ENCODE data around the gene RMI1.

Gene RMI1

DNA sequence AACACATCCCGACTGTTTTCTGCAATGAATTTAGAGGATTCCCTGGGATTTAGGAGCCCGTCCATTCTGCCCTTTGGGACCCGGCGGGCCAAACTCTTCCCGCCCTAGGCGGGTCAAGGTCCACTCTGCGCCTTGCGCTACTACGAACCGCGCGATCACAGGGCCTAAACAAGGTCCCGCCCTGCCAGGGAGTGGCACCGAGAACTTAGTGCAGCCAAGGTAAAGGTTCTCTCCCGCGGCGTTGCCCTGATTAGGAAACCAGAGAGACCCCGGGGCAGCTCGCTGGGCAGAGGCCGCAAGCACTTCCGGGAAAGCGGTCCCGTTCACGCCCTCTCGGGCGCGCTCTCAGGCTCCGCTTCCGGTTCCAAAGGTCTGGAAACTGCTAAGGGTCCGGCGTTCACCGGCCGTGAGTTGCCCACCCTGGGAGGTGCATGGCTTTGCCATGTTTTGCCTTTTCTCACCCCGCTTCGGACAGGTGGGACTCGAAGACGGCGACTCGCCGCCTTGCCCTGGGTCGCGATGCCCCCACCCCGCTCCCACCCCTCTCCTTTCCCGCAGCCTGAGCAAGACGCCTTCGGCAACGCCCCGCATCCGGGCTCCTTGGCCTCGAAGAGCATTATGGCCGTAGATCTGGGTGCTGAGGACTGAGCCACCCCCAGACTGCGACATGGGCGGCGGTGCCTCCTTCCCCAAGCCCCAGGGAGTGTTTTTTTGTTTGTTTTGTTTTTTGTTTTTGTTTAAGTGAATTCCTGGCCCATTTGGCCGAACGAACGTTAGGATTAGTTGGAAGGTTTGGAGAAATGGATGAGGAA, 24.0 kb upstream of the RMI1 start:
- ATAC-seq, result peak; percentile 86
- TF ChIP-seq ZC3H10 (CRISPR knock-in tag; IDR thresholded peaks at IDR 0.05) (no peak), CSRNP3 (CRISPR knock-in tag; IDR thresholded peaks at IDR 0.05) (no peak), PPARA (CRISPR knock-in tag; IDR thresholded peaks at IDR 0.05; ENCODE audit: borderline replicate concordance) (no peak), CSDC2 (CRISPR knock-in tag; IDR thresholded peaks at IDR 0.05) (no peak), ZNF70 (CRISPR knock-in tag; IDR thresholded peaks at IDR 0.05) (no peak), SNAI2 (CRISPR knock-in tag; IDR thresholded peaks at IDR 0.05) (no peak), ZNF565 (CRISPR knock-in tag; conservative IDR thresholded peaks at IDR 0.05; ENCODE audit: low read depth) (no peak), GLIS3 (CRISPR knock-in tag; IDR thresholded peaks at IDR 0.05) (no peak), ISL1 (CRISPR knock-in tag; IDR thresholded peaks at IDR 0.05) (no peak), ZNF8 (CRISPR knock-in tag; IDR thresholded peaks at IDR 0.05) (no peak), TOX (CRISPR knock-in tag; IDR thresholded peaks at IDR 0.05; ENCODE audit: borderline replicate concordance) (no peak), ARNTL (CRISPR knock-in tag; IDR thresholded peaks at IDR 0.05; ENCODE audit: borderline replicate concordance, low read depth) (no peak), PATZ1 (CRISPR knock-in tag; IDR thresholded peaks at IDR 0.05; ENCODE audit: borderline replicate concordance) (no peak)

GRCh38 chr9:83957248-83957513, 23.4 kb upstream of the RMI1 start:
- TF ChIP-seq PPARA (CRISPR knock-in tag; IDR thresholded peaks at IDR 0.05; ENCODE audit: borderline replicate concordance) (no peak), ZNF70 (CRISPR knock-in tag; IDR thresholded peaks at IDR 0.05) (no peak), ZC3H10 (CRISPR knock-in tag; IDR thresholded peaks at IDR 0.05) (no peak), TOX (CRISPR knock-in tag; IDR thresholded peaks at IDR 0.05; ENCODE audit: borderline replicate concordance) (no peak)
- no peak for ATAC-seq

DNA sequence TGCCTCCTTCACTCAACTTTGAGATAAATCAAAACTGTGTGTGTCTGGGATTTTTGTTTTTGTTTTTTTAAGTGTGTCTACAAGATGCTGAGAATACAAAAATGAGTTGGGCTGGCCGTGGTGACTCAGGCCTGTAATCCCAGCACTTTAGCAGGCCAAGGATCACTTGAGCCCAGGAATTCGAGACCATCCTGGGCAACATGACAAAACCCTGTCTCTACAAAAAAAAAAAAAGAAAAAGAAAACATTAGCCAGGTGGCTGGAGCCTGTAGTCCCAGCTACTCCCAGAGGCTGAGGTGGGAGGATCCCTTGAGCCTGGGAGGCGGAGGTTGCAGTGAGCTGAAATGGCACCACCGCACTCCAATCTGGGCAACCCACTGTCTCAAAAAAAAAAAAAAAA, 21.5 kb upstream of the RMI1 start:
- ATAC-seq, result peak; percentile 45
- no peak for TF ChIP-seq ZNF8 (CRISPR knock-in tag; IDR thresholded peaks at IDR 0.05)
- TF ChIP-seq ESRRG (CRISPR knock-in tag; IDR thresholded peaks at IDR 0.05), result no peak
- TF ChIP-seq ZC3H10 (CRISPR knock-in tag; IDR thresholded peaks at IDR 0.05), result no peak
- TF ChIP-seq SNAI2 (CRISPR knock-in tag; IDR thresholded peaks at IDR 0.05), result no peak
- no peak for TF ChIP-seq POU6F1 (CRISPR knock-in tag; IDR thresholded peaks at IDR 0.05; ENCODE audit: borderline replicate concordance, low read depth)
- no peak for TF ChIP-seq OSR1 (CRISPR knock-in tag; IDR thresholded peaks at IDR 0.05)
- no peak for TF ChIP-seq BACH2 (CRISPR knock-in tag; IDR thresholded peaks at IDR 0.05; ENCODE audit: borderline replicate concordance)
- no peak for TF ChIP-seq CSDC2 (CRISPR knock-in tag; IDR thresholded peaks at IDR 0.05)

DNA sequence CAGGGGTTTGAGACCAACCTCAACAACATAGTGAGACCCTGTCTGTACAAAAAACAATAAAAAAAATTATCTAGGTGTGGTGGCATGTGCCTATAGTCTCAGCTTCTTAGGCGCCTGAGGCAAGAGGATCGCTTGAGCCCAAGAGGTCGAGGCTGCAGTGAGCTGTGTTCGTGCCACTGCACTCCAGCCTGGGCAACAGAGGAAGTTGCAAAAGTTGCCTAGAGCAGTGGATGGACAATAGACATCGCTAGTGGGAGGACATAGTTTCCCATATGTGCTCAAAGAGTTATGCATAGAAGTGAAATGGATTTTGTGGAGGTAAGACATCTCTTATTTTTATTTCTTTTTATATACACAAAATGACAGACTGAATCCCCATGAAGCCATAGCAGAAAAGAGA, 19.6 kb upstream of the RMI1 start:
- no peak for ATAC-seq
- TF ChIP-seq SNAI2 (CRISPR knock-in tag; IDR thresholded peaks at IDR 0.05) (no peak), RARB (CRISPR knock-in tag; IDR thresholded peaks at IDR 0.05) (no peak), ZNF8 (CRISPR knock-in tag; IDR thresholded peaks at IDR 0.05) (no peak), POU6F1 (CRISPR knock-in tag; IDR thresholded peaks at IDR 0.05; ENCODE audit: borderline replicate concordance, low read depth) (no peak), ARNTL (CRISPR knock-in tag; IDR thresholded peaks at IDR 0.05; ENCODE audit: borderline replicate concordance, low read depth) (no peak), ZFP30 (CRISPR knock-in tag; IDR thresholded peaks at IDR 0.05) (no peak), ZFP3 (CRISPR knock-in tag; IDR thresholded peaks at IDR 0.05) (no peak), TOX (CRISPR knock-in tag; IDR thresholded peaks at IDR 0.05; ENCODE audit: borderline replicate concordance) (no peak), ISL1 (CRISPR knock-in tag; IDR thresholded peaks at IDR 0.05) (no peak), GLIS3 (CRISPR knock-in tag; IDR thresholded peaks at IDR 0.05) (no peak), ZC3H10 (CRISPR knock-in tag; IDR thresholded peaks at IDR 0.05) (no peak), CSDC2 (CRISPR knock-in tag; IDR thresholded peaks at IDR 0.05) (no peak), ZNF70 (CRISPR knock-in tag; IDR thresholded peaks at IDR 0.05) (no peak), OSR1 (CRISPR knock-in tag; IDR thresholded peaks at IDR 0.05) (no peak), ESRRG (CRISPR knock-in tag; IDR thresholded peaks at IDR 0.05) (no peak), BACH2 (CRISPR knock-in tag; IDR thresholded peaks at IDR 0.05; ENCODE audit: borderline replicate concordance) (no peak)
- TF ChIP-seq, protein P1, sequence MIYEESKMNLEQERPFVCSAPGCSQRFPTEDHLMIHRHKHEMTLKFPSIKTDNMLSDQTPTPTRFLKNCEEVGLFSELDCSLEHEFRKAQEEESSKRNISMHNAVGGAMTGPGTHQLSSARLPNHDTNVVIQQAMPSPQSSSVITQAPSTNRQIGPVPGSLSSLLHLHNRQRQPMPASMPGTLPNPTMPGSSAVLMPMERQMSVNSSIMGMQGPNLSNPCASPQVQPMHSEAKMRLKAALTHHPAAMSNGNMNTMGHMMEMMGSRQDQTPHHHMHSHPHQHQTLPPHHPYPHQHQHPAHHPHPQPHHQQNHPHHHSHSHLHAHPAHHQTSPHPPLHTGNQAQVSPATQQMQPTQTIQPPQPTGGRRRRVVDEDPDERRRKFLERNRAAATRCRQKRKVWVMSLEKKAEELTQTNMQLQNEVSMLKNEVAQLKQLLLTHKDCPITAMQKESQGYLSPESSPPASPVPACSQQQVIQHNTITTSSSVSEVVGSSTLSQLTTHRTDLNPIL (CRISPR knock-in tag; IDR thresholded peaks at IDR 0.05; ENCODE audit: low read depth), result no peak
- TF ChIP-seq, protein P2, sequence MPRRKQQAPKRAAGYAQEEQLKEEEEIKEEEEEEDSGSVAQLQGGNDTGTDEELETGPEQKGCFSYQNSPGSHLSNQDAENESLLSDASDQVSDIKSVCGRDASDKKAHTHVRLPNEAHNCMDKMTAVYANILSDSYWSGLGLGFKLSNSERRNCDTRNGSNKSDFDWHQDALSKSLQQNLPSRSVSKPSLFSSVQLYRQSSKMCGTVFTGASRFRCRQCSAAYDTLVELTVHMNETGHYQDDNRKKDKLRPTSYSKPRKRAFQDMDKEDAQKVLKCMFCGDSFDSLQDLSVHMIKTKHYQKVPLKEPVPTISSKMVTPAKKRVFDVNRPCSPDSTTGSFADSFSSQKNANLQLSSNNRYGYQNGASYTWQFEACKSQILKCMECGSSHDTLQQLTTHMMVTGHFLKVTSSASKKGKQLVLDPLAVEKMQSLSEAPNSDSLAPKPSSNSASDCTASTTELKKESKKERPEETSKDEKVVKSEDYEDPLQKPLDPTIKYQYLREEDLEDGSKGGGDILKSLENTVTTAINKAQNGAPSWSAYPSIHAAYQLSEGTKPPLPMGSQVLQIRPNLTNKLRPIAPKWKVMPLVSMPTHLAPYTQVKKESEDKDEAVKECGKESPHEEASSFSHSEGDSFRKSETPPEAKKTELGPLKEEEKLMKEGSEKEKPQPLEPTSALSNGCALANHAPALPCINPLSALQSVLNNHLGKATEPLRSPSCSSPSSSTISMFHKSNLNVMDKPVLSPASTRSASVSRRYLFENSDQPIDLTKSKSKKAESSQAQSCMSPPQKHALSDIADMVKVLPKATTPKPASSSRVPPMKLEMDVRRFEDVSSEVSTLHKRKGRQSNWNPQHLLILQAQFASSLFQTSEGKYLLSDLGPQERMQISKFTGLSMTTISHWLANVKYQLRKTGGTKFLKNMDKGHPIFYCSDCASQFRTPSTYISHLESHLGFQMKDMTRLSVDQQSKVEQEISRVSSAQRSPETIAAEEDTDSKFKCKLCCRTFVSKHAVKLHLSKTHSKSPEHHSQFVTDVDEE (CRISPR knock-in tag; IDR thresholded peaks at IDR 0.05), result no peak
